Liver (tissue), 9 donors: ENCODE results near the gene TMEM100. TPM values are rescaled to one million over a fixed set of nuclear protein-coding genes. Genes with fewer than 3 reads are reported as not detected.

Experiments used
- DNase-seq: peaks from one replicate; pipeline ENCODE4 v3.0.0-alpha.2; 2017; ENCODE audit warnings: low spot score
- H3K27ac ChIP-seq, 2 donors: one replicate each; pipeline ENCODE4 v1.7.0; 2013; ENCODE audit warnings: inconsistent platforms in 2 of 2, low read length in 2 of 2, control low read depth in 1 of 2, low read depth in 1 of 2, mild to moderate bottlenecking in 1 of 2
- H3K27me3 ChIP-seq, 4 donors: one replicate each; pipeline versions ENCODE4 v1.6.1 to v1.7.0; 2013; ENCODE audit warnings: low read length in 3 of 4, inconsistent platforms in 1 of 4, mild to moderate bottlenecking in 1 of 4, moderate library complexity in 1 of 4; ENCODE audit not compliant: control insufficient read depth in 4 of 4, insufficient read depth in 4 of 4
- H3K36me3 ChIP-seq, 4 donors: one replicate each; pipeline versions ENCODE4 v1.6.1 to v1.7.0; 2013; ENCODE audit warnings: low read length in 3 of 4, mild to moderate bottlenecking in 3 of 4, low read depth in 1 of 4, moderate library complexity in 1 of 4; ENCODE audit not compliant: control insufficient read depth in 4 of 4, insufficient read depth in 3 of 4
- H3K4me1 ChIP-seq, 4 donors: one replicate each; pipeline versions ENCODE4 v1.6.1 to v1.7.0; 2013; ENCODE audit warnings: low read length in 3 of 4, mild to moderate bottlenecking in 3 of 4, moderate library complexity in 1 of 4; ENCODE audit not compliant: control insufficient read depth in 4 of 4, insufficient read depth in 4 of 4
- H3K4me3 ChIP-seq, 3 donors: one replicate each; pipeline versions ENCODE4 v1.6.1 to v1.7.0; 2013; ENCODE audit warnings: low read length in 3 of 3, control low read depth in 1 of 3, low read depth in 1 of 3, mild to moderate bottlenecking in 1 of 3
- H3K9ac ChIP-seq, 2 donors: one replicate each; pipeline ENCODE4 v1.7.0; 2013; ENCODE audit warnings: low read length in 2 of 2, mild to moderate bottlenecking in 2 of 2, moderate library complexity in 2 of 2, control low read depth in 1 of 2, low read depth in 1 of 2
- H3K9me3 ChIP-seq, 4 donors: one replicate each; pipeline versions ENCODE4 v1.6.1 to v1.7.0; 2013; ENCODE audit warnings: low read length in 3 of 4; ENCODE audit not compliant: control insufficient read depth in 4 of 4
- EGR1 ChIP-seq, 2 donors: IDR thresholded peaks; 2 replicates each; pipeline ENCODE4 v1.6.1; 2016 to 2018; ENCODE audit warnings: antibody characterized with exemption in 2 of 2, low read depth in 2 of 2
- FOXA1 ChIP-seq: IDR thresholded peaks from 2 replicates; pipeline ENCODE4 v1.6.1; 2016; ENCODE audit warnings: antibody characterized with exemption
- FOXA2 ChIP-seq: IDR thresholded peaks from 2 replicates; pipeline ENCODE4 v1.6.1; 2016; ENCODE audit warnings: antibody characterized with exemption
- GABPA ChIP-seq, 2 donors: IDR thresholded peaks in 1 of 2; conservative IDR thresholded peaks in 1 of 2; 2 replicates each; pipeline ENCODE4 v1.6.1; 2016; ENCODE audit warnings: antibody characterized with exemption in 2 of 2, mild to moderate bottlenecking in 1 of 2, moderate library complexity in 1 of 2
- HNF4A ChIP-seq, 2 donors: conservative IDR thresholded peaks; 2 replicates each; pipeline ENCODE4 v1.6.1; 2016; ENCODE audit warnings: antibody characterized with exemption in 2 of 2, mild to moderate bottlenecking in 2 of 2
- HNF4G ChIP-seq: IDR thresholded peaks from 2 replicates; pipeline ENCODE4 v1.6.1; 2016; ENCODE audit warnings: antibody characterized with exemption
- JUND ChIP-seq, 2 donors: IDR thresholded peaks; 2 replicates each; pipeline ENCODE4 v1.6.1; 2016; ENCODE audit warnings: antibody characterized with exemption in 2 of 2
- NR2F2 ChIP-seq: IDR thresholded peaks from 2 replicates; pipeline ENCODE4 v1.6.1; 2016; ENCODE audit warnings: antibody characterized with exemption
- RAD21 ChIP-seq, 2 donors: IDR thresholded peaks; 2 replicates each; pipeline ENCODE4 v1.6.1; 2016; ENCODE audit warnings: antibody characterized with exemption in 2 of 2, mild to moderate bottlenecking in 2 of 2
- RXRA ChIP-seq, 2 donors: IDR thresholded peaks; 2 replicates each; pipeline ENCODE4 v1.6.1; 2017 to 2018; ENCODE audit warnings: antibody characterized with exemption in 2 of 2, mild to moderate bottlenecking in 1 of 2
- SP1 ChIP-seq: IDR thresholded peaks from 2 replicates; pipeline ENCODE4 v1.6.1; 2018; ENCODE audit warnings: antibody characterized with exemption, mild to moderate bottlenecking
- TAF1 ChIP-seq: conservative IDR thresholded peaks from 2 replicates; pipeline ENCODE4 v1.6.1; 2016; ENCODE audit warnings: antibody characterized with exemption, mild to moderate bottlenecking
- YY1 ChIP-seq: IDR thresholded peaks from 2 replicates; pipeline ENCODE4 v1.6.1; 2016; ENCODE audit warnings: antibody characterized with exemption, mild to moderate bottlenecking
- WGBS: extraction: QIAGEN DNeasy Blood & Tissue Kit; methylation state at CpG from one replicate; pipeline ENCODE4 v1.1.7; 2013; 5-methylcytosine and 5-hydroxymethylcytosine counted together
- polyA plus RNA-seq, 2 donors: library from polyadenylated mRNA; stranded (reverse) in 1 of 2; unstranded in 1 of 2; fragments of 200-250 nt in 1 of 2; fragments of >200 nt in 1 of 2; fragmentation: Nextera tagmentation in 1 of 2; extraction: Ambion mirVana in 1 of 2; gene quantifications; one replicate each; pipeline versions ENCODE4 v1.2.1 to v1.2.3, GENCODE V29; 2013 to 2015
- total RNA-seq, 2 donors: library from RNA; depleted of rRNA; stranded (reverse); fragments of >200 nt; gene quantifications; one replicate each; pipeline ENCODE4 v1.2.3, GENCODE V29; 2014
- TF ChIP-seq, protein P1 (sequence below): IDR thresholded peaks from 2 replicates; pipeline ENCODE4 v1.6.1; 2016; ENCODE audit warnings: antibody characterized with exemption, mild to moderate bottlenecking
- TF ChIP-seq, protein P2 (sequence below): IDR thresholded peaks from 2 replicates; pipeline ENCODE4 v1.6.1; 2016; ENCODE audit warnings: antibody characterized with exemption
- TF ChIP-seq, protein P3 (sequence below): fragments of 150-350 bp; IDR thresholded peaks from 2 replicates; pipeline ENCODE4 v1.5.1; 2017; ENCODE audit warnings: improper control_type of control experiment, low read depth, low read length; ENCODE audit not compliant: missing input control
- TF ChIP-seq, protein P4 (sequence below): IDR thresholded peaks from 2 replicates; pipeline ENCODE4 v1.6.1; 2016; ENCODE audit warnings: antibody characterized with exemption
- donor health status: healthy.
- donor health status: healthy.
- donor health status: healthy.
- donor health status: healthy.
- donor health status: healthy.

TMEM100 gene
- total and polyA plus RNA-seq, 4 donors, result 0.09 to 4.8 (median 2.3) TPM

DNA sequence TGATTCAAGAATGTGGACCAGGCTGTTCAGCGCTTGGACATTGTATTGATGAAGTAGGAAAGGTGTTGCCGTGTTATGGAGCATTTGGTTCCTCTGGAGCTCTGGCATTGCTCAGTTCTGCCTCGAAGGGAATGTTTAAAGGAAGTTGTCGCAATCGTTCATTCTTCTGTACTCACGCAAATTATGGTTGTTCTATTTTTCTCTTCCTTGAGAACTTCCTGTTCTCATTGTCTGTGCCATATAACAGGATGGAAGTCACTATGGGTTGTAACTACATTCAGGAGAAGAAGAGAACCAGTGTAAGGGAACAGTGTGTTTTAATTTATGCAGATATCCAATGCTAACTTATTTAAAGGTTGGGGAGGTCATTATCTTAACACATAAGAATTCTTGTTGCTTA lies 41.2 kb upstream of the TMEM100 start:
- H3K4me3 ChIP-seq, result no peak overlapping the region
- peak overlapping the region; percentile 16 to 58 for H3K27ac ChIP-seq

DNA sequence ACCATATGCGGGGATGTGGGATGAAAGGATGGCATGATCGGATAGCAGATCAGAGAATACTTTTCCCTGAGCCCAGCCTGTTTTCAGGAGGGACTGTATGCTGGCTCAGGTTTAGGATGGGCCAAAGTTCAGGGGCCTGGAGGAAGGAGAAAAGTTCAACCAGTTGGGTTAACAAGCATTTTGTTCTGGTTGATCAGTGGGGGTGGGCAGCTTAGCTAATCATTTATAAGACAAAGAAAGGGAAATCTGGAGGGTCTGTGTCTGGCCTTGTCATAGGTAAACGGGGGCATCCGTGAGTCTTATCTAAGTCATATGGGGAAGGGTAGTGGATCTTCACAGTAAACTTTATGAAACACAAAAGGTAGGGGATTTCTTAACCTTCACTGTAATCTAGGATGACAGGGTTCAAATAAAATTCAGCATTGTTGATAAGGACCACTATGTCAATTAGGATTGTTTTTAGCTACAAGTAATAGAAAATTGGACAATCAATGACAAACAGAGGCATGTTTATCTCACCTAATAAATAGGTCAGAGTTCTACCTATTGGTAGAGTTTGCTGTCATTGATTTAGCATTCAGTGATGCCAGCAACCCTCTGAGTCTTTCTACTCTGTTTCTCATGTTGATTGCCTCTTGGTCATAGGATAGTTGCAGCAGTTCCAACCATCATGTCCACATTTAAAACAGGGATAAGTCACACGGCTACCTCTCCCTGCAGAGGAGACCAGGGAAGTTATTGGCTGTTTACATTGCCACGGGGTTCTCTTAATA lies 39.6 kb upstream of the TMEM100 start:
- Histone ChIP-seq H3K9ac (peak overlapping the region in 1 of 2 donors; percentile 79), H3K9me3 (no peaks in the 10 kb centered on the region), H3K27ac (peak overlapping the region; percentile 66 to 69), H3K36me3 (peaks cover 0 to 1% (median 0%) of the 10 kb centered on the region in 4 donors), H3K4me1 (peaks cover 5 to 55% (median 27%) of the 10 kb centered on the region in 4 donors), H3K27me3 (no peaks in the 10 kb centered on the region), H3K4me3 (peak overlapping the region in 2 of 3 donors; percentile 3 to 4)
- no peak for DNase-seq
- WGBS, result 40% methylated on average over 6 of the region's 6 CpGs
- TF ChIP-seq JUND (IDR thresholded peaks at IDR 0.05) (peak in 1 of 2 donors; percentile 65), RXRA (IDR thresholded peaks at IDR 0.05) (peak; percentile 90 to 92), SP1 (peak; percentile 93), YY1 (peak; percentile 63), FOXA2 (no peak), HNF4A (conservative IDR thresholded peaks at IDR 0.05) (peak; percentile 91 to 93), HNF4G (peak; percentile 78), RAD21 (IDR thresholded peaks at IDR 0.05) (peak in 1 of 2 donors; percentile 59), TAF1 (peak; percentile 27), NR2F2 (no peak), EGR1 (IDR thresholded peaks at IDR 0.05; ENCODE audit: low read depth in 2 of 2) (peak in 1 of 2 donors; percentile 17), GABPA (IDR thresholded peaks at IDR 0.05 in 1 of 2, conservative IDR thresholded peaks at IDR 0.05 in 1 of 2) (no peak), FOXA1 (no peak)
- TF ChIP-seq, protein P1, sequence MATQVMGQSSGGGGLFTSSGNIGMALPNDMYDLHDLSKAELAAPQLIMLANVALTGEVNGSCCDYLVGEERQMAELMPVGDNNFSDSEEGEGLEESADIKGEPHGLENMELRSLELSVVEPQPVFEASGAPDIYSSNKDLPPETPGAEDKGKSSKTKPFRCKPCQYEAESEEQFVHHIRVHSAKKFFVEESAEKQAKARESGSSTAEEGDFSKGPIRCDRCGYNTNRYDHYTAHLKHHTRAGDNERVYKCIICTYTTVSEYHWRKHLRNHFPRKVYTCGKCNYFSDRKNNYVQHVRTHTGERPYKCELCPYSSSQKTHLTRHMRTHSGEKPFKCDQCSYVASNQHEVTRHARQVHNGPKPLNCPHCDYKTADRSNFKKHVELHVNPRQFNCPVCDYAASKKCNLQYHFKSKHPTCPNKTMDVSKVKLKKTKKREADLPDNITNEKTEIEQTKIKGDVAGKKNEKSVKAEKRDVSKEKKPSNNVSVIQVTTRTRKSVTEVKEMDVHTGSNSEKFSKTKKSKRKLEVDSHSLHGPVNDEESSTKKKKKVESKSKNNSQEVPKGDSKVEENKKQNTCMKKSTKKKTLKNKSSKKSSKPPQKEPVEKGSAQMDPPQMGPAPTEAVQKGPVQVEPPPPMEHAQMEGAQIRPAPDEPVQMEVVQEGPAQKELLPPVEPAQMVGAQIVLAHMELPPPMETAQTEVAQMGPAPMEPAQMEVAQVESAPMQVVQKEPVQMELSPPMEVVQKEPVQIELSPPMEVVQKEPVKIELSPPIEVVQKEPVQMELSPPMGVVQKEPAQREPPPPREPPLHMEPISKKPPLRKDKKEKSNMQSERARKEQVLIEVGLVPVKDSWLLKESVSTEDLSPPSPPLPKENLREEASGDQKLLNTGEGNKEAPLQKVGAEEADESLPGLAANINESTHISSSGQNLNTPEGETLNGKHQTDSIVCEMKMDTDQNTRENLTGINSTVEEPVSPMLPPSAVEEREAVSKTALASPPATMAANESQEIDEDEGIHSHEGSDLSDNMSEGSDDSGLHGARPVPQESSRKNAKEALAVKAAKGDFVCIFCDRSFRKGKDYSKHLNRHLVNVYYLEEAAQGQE, result peak; percentile 74
- TF ChIP-seq, protein P2, sequence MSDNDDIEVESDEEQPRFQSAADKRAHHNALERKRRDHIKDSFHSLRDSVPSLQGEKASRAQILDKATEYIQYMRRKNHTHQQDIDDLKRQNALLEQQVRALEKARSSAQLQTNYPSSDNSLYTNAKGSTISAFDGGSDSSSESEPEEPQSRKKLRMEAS, result peak; percentile 52
- TF ChIP-seq, protein P3, sequence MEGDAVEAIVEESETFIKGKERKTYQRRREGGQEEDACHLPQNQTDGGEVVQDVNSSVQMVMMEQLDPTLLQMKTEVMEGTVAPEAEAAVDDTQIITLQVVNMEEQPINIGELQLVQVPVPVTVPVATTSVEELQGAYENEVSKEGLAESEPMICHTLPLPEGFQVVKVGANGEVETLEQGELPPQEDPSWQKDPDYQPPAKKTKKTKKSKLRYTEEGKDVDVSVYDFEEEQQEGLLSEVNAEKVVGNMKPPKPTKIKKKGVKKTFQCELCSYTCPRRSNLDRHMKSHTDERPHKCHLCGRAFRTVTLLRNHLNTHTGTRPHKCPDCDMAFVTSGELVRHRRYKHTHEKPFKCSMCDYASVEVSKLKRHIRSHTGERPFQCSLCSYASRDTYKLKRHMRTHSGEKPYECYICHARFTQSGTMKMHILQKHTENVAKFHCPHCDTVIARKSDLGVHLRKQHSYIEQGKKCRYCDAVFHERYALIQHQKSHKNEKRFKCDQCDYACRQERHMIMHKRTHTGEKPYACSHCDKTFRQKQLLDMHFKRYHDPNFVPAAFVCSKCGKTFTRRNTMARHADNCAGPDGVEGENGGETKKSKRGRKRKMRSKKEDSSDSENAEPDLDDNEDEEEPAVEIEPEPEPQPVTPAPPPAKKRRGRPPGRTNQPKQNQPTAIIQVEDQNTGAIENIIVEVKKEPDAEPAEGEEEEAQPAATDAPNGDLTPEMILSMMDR, result no peak
- TF ChIP-seq, protein P4, sequence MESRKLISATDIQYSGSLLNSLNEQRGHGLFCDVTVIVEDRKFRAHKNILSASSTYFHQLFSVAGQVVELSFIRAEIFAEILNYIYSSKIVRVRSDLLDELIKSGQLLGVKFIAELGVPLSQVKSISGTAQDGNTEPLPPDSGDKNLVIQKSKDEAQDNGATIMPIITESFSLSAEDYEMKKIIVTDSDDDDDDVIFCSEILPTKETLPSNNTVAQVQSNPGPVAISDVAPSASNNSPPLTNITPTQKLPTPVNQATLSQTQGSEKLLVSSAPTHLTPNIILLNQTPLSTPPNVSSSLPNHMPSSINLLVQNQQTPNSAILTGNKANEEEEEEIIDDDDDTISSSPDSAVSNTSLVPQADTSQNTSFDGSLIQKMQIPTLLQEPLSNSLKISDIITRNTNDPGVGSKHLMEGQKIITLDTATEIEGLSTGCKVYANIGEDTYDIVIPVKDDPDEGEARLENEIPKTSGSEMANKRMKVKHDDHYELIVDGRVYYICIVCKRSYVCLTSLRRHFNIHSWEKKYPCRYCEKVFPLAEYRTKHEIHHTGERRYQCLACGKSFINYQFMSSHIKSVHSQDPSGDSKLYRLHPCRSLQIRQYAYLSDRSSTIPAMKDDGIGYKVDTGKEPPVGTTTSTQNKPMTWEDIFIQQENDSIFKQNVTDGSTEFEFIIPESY, result peak; percentile 57

More for the DNA sequence above, 41.2 kb upstream of the TMEM100 start:
- peak; percentile 45 for TF ChIP-seq NR2F2
- no peak for TF ChIP-seq FOXA1
- peak; percentile 5 for TF ChIP-seq SP1
- no peak for TF ChIP-seq YY1
- TF ChIP-seq, protein P1, result no peak
- Histone ChIP-seq H3K36me3 (peaks cover 0 to 2% (median under 1%) of the 10 kb centered on the region in 4 donors), H3K27me3 (no peaks in the 10 kb centered on the region), H3K4me1 (peaks cover 5 to 48% (median 27%) of the 10 kb centered on the region in 4 donors), H3K9me3 (no peaks in the 10 kb centered on the region), H3K9ac (no peak overlapping the region)
- DNase-seq, result no peak
- 52% methylated on average over 6 of the region's 6 CpGs for WGBS
